ENCODE results near the gene GJD2. TPM values are rescaled to one million over a fixed set of nuclear protein-coding genes. Genes with fewer than 3 reads are reported as not detected.

Gene GJD2
- polyA plus RNA-seq, 1 of the 3 experiments (the other 2 are of a cell fraction): not detected

DNA sequence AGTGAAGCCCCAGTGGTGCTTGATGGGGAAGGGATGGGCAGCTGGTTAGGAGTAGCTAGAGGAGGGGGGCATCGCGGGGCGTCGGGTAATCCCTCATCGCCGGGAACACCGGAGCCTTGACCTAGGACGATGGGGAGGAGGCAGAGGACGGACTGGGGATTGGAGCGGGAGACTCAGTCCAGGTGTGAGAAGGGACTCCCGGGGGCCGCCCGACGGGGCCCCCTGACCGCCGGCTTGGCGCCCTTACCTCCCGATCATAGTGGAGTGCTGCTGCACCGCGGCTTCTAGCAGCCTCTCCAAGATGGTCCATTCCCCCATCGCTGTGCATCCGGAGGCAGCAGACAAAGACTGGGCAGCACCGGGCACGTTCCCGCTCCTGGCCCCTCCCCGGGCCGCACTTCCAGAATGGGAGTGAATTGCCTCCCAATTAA lies 612 bp downstream of the GJD2 start:
- CTCF ChIA-PET: no interaction called here
- H3K4me1 ChIP-seq (ENCODE audit: control insufficient read depth in 1 of 2, insufficient read depth in 2 of 2, low read depth in 1 of 2, low read length in 1 of 2): peaks cover 0 to 2% of the 10 kb centered on the region in 2 experiments; a peak in 1 of 4 replicates
- DNase-seq: peak; percentile 62
- no peaks in the 10 kb centered on the region for H3K79me2 ChIP-seq (ENCODE audit: insufficient read depth)
- no peaks in the 10 kb centered on the region for H4K20me1 ChIP-seq (ENCODE audit: insufficient read depth)
- H3K4me3 ChIP-seq (ENCODE audit: low read depth in 2 of 2, low read length in 1 of 2): peak overlapping the region; percentile 44 to 52; a peak in 2 of 4 replicates
- no peaks in the 10 kb centered on the region for H3K9me3 ChIP-seq
- no peaks in the 10 kb centered on the region for H3K36me3 ChIP-seq (replicated peaks in 1 of 2; ENCODE audit: control insufficient read depth in 1 of 2, insufficient read depth in 2 of 2, low read length in 1 of 2)
- no peak overlapping the region for H2AFZ ChIP-seq (ENCODE audit: low read depth)
- no peaks in the 10 kb centered on the region for H3F3A ChIP-seq (replicated peaks; ENCODE audit: insufficient read depth)
- H3K9ac ChIP-seq: no peak overlapping the region
- H3K9me2 ChIP-seq: no peaks in the 10 kb centered on the region
- H3K4me2 ChIP-seq: peak overlapping the region; percentile 81; the same call in 1 of the 2 replicates
- POLR2A ChIA-PET: no interaction called here
- H3K27ac ChIP-seq (ENCODE audit: low read depth in 2 of 2, low read length in 1 of 2): no peak overlapping the region
- 42% methylated on average over 16 of the region's 27 CpGs for WGBS (ENCODE audit: low lambda C conversion rate)
- TF ChIP-seq JUND (IDR thresholded peaks at IDR 0.05): no peak
- TF ChIP-seq, protein P1, sequence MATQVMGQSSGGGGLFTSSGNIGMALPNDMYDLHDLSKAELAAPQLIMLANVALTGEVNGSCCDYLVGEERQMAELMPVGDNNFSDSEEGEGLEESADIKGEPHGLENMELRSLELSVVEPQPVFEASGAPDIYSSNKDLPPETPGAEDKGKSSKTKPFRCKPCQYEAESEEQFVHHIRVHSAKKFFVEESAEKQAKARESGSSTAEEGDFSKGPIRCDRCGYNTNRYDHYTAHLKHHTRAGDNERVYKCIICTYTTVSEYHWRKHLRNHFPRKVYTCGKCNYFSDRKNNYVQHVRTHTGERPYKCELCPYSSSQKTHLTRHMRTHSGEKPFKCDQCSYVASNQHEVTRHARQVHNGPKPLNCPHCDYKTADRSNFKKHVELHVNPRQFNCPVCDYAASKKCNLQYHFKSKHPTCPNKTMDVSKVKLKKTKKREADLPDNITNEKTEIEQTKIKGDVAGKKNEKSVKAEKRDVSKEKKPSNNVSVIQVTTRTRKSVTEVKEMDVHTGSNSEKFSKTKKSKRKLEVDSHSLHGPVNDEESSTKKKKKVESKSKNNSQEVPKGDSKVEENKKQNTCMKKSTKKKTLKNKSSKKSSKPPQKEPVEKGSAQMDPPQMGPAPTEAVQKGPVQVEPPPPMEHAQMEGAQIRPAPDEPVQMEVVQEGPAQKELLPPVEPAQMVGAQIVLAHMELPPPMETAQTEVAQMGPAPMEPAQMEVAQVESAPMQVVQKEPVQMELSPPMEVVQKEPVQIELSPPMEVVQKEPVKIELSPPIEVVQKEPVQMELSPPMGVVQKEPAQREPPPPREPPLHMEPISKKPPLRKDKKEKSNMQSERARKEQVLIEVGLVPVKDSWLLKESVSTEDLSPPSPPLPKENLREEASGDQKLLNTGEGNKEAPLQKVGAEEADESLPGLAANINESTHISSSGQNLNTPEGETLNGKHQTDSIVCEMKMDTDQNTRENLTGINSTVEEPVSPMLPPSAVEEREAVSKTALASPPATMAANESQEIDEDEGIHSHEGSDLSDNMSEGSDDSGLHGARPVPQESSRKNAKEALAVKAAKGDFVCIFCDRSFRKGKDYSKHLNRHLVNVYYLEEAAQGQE (IDR thresholded peaks at IDR 0.05; ENCODE audit: low read depth, low read length): no peak
- TF ChIP-seq FOXM1 (IDR thresholded peaks at IDR 0.05; ENCODE audit: low read depth): no peak
- TF ChIP-seq, protein P2, sequence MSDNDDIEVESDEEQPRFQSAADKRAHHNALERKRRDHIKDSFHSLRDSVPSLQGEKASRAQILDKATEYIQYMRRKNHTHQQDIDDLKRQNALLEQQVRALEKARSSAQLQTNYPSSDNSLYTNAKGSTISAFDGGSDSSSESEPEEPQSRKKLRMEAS (IDR thresholded peaks at IDR 0.05; ENCODE audit: low read depth): no peak
- TF ChIP-seq, protein P3, sequence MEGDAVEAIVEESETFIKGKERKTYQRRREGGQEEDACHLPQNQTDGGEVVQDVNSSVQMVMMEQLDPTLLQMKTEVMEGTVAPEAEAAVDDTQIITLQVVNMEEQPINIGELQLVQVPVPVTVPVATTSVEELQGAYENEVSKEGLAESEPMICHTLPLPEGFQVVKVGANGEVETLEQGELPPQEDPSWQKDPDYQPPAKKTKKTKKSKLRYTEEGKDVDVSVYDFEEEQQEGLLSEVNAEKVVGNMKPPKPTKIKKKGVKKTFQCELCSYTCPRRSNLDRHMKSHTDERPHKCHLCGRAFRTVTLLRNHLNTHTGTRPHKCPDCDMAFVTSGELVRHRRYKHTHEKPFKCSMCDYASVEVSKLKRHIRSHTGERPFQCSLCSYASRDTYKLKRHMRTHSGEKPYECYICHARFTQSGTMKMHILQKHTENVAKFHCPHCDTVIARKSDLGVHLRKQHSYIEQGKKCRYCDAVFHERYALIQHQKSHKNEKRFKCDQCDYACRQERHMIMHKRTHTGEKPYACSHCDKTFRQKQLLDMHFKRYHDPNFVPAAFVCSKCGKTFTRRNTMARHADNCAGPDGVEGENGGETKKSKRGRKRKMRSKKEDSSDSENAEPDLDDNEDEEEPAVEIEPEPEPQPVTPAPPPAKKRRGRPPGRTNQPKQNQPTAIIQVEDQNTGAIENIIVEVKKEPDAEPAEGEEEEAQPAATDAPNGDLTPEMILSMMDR (IDR thresholded peaks at IDR 0.05): no peak
- no peak for TF ChIP-seq MXI1 (IDR thresholded peaks at IDR 0.05; ENCODE audit: low read depth, low read length)
- TF ChIP-seq, protein P4, sequence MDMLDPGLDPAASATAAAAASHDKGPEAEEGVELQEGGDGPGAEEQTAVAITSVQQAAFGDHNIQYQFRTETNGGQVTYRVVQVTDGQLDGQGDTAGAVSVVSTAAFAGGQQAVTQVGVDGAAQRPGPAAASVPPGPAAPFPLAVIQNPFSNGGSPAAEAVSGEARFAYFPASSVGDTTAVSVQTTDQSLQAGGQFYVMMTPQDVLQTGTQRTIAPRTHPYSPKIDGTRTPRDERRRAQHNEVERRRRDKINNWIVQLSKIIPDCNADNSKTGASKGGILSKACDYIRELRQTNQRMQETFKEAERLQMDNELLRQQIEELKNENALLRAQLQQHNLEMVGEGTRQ (IDR thresholded peaks at IDR 0.05; ENCODE audit: borderline replicate concordance, low read depth, low read length): no peak
- no peak for TF ChIP-seq TAF1 (IDR thresholded peaks at IDR 0.05; ENCODE audit: borderline replicate concordance, low read depth, low read length)
- H3K27me3 ChIP-seq (ENCODE audit: insufficient read depth): peaks cover 30% of the 10 kb centered on the region

DNA sequence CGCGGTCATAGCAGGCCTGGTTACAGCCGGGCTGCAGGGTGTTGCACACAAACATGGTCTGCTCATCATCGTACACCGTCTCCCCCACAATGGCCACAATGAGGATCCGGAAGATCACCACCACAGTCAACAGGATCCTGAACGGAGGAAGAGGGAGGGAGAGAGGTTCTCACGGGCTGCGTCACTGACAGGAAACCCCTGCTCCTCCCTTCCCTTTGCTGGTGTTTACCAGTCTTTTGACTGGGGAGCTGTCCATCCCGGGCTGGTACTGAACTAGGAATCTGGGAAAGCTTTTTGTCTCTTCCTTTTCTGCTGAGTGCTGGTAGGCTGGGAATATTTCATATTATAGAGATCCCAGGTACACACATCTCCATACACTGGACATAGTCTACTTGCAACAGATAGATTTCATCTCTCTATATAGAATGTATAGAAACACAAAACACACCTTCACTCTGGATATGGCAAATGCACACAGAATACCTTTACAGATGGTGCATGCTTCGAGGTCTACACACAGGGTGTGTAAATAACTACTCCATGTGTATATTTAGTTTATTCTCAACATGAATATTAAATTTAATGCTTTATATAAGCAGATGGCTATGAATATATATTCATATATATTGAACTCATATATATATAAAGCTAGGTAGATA lies 1.4 kb downstream of the GJD2 start:
- no peak overlapping the region for H3K4me3 ChIP-seq (ENCODE audit: low read depth in 2 of 2, low read length in 1 of 2)
- peaks cover 0 to 2% of the 10 kb centered on the region in 2 experiments; a peak in 1 of 4 replicates for H3K4me1 ChIP-seq (ENCODE audit: control insufficient read depth in 1 of 2, insufficient read depth in 2 of 2, low read depth in 1 of 2, low read length in 1 of 2)
- H3K9me2 ChIP-seq: no peaks in the 10 kb centered on the region
- no peak overlapping the region for H2AFZ ChIP-seq (ENCODE audit: low read depth)
- no peaks in the 10 kb centered on the region for H3K79me2 ChIP-seq (ENCODE audit: insufficient read depth)
- no peaks in the 10 kb centered on the region for H3F3A ChIP-seq (replicated peaks; ENCODE audit: insufficient read depth)
- no peaks in the 10 kb centered on the region for H4K20me1 ChIP-seq (ENCODE audit: insufficient read depth)
- peaks cover 30% of the 10 kb centered on the region for H3K27me3 ChIP-seq (ENCODE audit: insufficient read depth)
- no peak for DNase-seq
- H3K9me3 ChIP-seq: no peaks in the 10 kb centered on the region
- no peaks in the 10 kb centered on the region for H3K36me3 ChIP-seq (replicated peaks in 1 of 2; ENCODE audit: control insufficient read depth in 1 of 2, insufficient read depth in 2 of 2, low read length in 1 of 2)
- no peak overlapping the region for H3K27ac ChIP-seq (ENCODE audit: low read depth in 2 of 2, low read length in 1 of 2)
- ChIA-PET CTCF (no interaction called here), POLR2A (no interaction called here)
- TF ChIP-seq, protein P1 (IDR thresholded peaks at IDR 0.05; ENCODE audit: low read depth, low read length): peak; percentile 98
- TF ChIP-seq FOXM1 (IDR thresholded peaks at IDR 0.05; ENCODE audit: low read depth): no peak
- WGBS (ENCODE audit: low lambda C conversion rate): 78% methylated on average over 11 of the region's 11 CpGs
- no peak overlapping the region for H3K9ac ChIP-seq
- H3K4me2 ChIP-seq: no peak overlapping the region
